Brain microvascular endothelial cell (primary cell): Measurements from ENCODE around the gene NANOS1.

Experiments used
- DNase-seq: peaks from one replicate; pipeline ENCODE4 v3.0.0-alpha.2; 2020
- H3K27ac ChIP-seq: fragments of 250-450 bp; sonication (Bioruptor Pico); 2 replicates; pipeline ENCODE4 v1.5.1; 2020; ENCODE audit warnings: mild to moderate bottlenecking, moderate library complexity
- H3K27me3 ChIP-seq: fragments of 250-450 bp; sonication (Bioruptor Pico); replicated peaks from 2 replicates; pipeline ENCODE4 v1.5.1; 2020; ENCODE audit warnings: mild to moderate bottlenecking
- H3K36me3 ChIP-seq: fragments of 250-450 bp; sonication (Bioruptor Pico); replicated peaks from 2 replicates; pipeline ENCODE4 v1.5.1; 2020; ENCODE audit warnings: mild to moderate bottlenecking
- H3K4me3 ChIP-seq: 2 replicates; pipeline ENCODE4 v1.5.1; 2011; ENCODE audit warnings: low read depth, mild to moderate bottlenecking, control low read depth, low read length, moderate library complexity
- CTCF ChIP-seq: IDR thresholded peaks from 2 replicates; pipeline ENCODE4 v1.5.1; 2011; ENCODE audit warnings: low read depth, mild to moderate bottlenecking, moderate library complexity, low read length, control low read depth, inconsistent platforms; ENCODE audit errors: missing control alignments
- in situ Hi-C: cut with HindIII; loops from 2 replicates; pipeline ENCODE4 v1.10.0; 2017; ENCODE audit warnings: low sequenced_read_pairs, low pct_ligation_motif_present

Gene NANOS1

GRCh38 chr10:118994321-118994720 is 35.2 kb upstream of the NANOS1 start:
- TF ChIP-seq CTCF: no peak
- Histone ChIP-seq H3K4me3 (no peak overlapping the region), H3K36me3 (no peaks in the 10 kb centered on the region), H3K27ac (no peak overlapping the region), H3K27me3 (no peaks in the 10 kb centered on the region)
- DNase-seq: no peak
- in situ Hi-C loops: no loop called here

- Histone ChIP-seq H3K27me3 (no peaks in the 10 kb centered on the region), H3K27ac (no peak overlapping the region), H3K36me3 (no peaks in the 10 kb centered on the region), H3K4me3 (no peak overlapping the region)
- in situ Hi-C loops: no loop called here
- no peak for DNase-seq
- TF ChIP-seq CTCF: no peak
Measured at GRCh38 chr10:118995739-118996138, 33.8 kb upstream of the NANOS1 start.

- H3K27ac ChIP-seq: no peak overlapping the region
- H3K36me3 ChIP-seq: no peaks in the 10 kb centered on the region
- no peaks in the 10 kb centered on the region for H3K27me3 ChIP-seq
- in situ Hi-C loops: no loop called here
- no peak for TF ChIP-seq CTCF
- DNase-seq: no peak
- H3K4me3 ChIP-seq: no peak overlapping the region
Measured at GRCh38 chr10:118997379-118997778, 32.1 kb upstream of the NANOS1 start.

GRCh38 chr10:118998183-118998582 is 31.3 kb upstream of the NANOS1 start:
- H3K36me3 ChIP-seq: no peaks in the 10 kb centered on the region
- no peak overlapping the region for H3K4me3 ChIP-seq

GRCh38 chr10:119001717-119002500 is 27.6 kb upstream of the NANOS1 start:
- no peaks in the 10 kb centered on the region for H3K27me3 ChIP-seq
- DNase-seq: no peak
- H3K36me3 ChIP-seq: no peaks in the 10 kb centered on the region
- H3K27ac ChIP-seq: no peak overlapping the region
- no peak overlapping the region for H3K4me3 ChIP-seq
- TF ChIP-seq CTCF: no peak
- in situ Hi-C loops: no loop called here

More at GRCh38 chr10:118998183-118998582, 31.3 kb upstream of the NANOS1 start:
- in situ Hi-C loops: no loop called here
- Histone ChIP-seq H3K27ac (no peak overlapping the region), H3K27me3 (no peaks in the 10 kb centered on the region)
- DNase-seq: no peak
- TF ChIP-seq CTCF: no peak
